DND-41 (cell line): ENCODE measurements around the gene SLC1A3.

ENCODE experiments used
- ATAC-seq: fragments of 200-7000 bp; cut with Tn5 transposase; 3 replicates; pipeline ENCODE4 v1.9.1; 2021; ENCODE audit warnings: low read depth; ENCODE audit not compliant: insufficient read depth
- DNase-seq: peaks from one replicate; pipeline ENCODE4 v3.0.0-alpha.2; 2020
- H2AFZ ChIP-seq: 2 replicates; pipeline ENCODE4 v1.6.0; 2012; ENCODE audit warnings: low read depth, low read length
- H3K27ac ChIP-seq: 2 replicates; pipeline ENCODE4 v1.5.1; 2012; ENCODE audit warnings: low read length, inconsistent platforms
- H3K27me3 ChIP-seq: fragments of 200-600 bp; sonication (generic); 2 replicates; pipeline ENCODE4 v1.6.0; 2012; ENCODE audit warnings: low read length, mild to moderate bottlenecking, inconsistent platforms; ENCODE audit not compliant: insufficient read depth, poor library complexity
- H3K36me3 ChIP-seq: 2 replicates; pipeline ENCODE4 v1.5.1; 2012; ENCODE audit warnings: low read length, inconsistent platforms; ENCODE audit not compliant: insufficient read depth
- H3K4me1 ChIP-seq: 2 replicates; pipeline ENCODE4 v1.5.1; 2012; ENCODE audit warnings: mild to moderate bottlenecking, low read length; ENCODE audit not compliant: insufficient read depth
- H3K4me2 ChIP-seq: 2 replicates; pipeline ENCODE4 v1.6.0; 2012; ENCODE audit warnings: mild to moderate bottlenecking, moderate library complexity, low read length, inconsistent platforms; ENCODE audit not compliant: insufficient read depth
- H3K4me3 ChIP-seq, 2 experiments: fragments of 200-600 bp in 1 of 2; shearing (Covaris generic) in 1 of 2; 2 replicates each; pipeline ENCODE4 v1.5.1; 2012 to 2016; ENCODE audit warnings: inconsistent platforms in 2 of 2, low read length in 2 of 2, mild to moderate bottlenecking in 2 of 2, low read depth in 1 of 2, moderate library complexity in 1 of 2
- H3K79me2 ChIP-seq: 2 replicates; pipeline ENCODE4 v1.6.0; 2012; ENCODE audit warnings: low read length, inconsistent platforms; ENCODE audit not compliant: insufficient read depth
- H3K9ac ChIP-seq: 2 replicates; pipeline ENCODE4 v1.6.0; 2012; ENCODE audit warnings: low read depth, mild to moderate bottlenecking, inconsistent platforms, low read length, moderate library complexity
- H3K9me3 ChIP-seq: 2 replicates; pipeline ENCODE4 v1.5.1; 2012; ENCODE audit warnings: low read length, moderate library complexity, mild to moderate bottlenecking, inconsistent platforms; ENCODE audit not compliant: insufficient read depth, severe bottlenecking
- H4K20me1 ChIP-seq: 2 replicates; pipeline ENCODE4 v1.6.0; 2012; ENCODE audit warnings: low read length; ENCODE audit not compliant: insufficient read depth
- EZH2 ChIP-seq: IDR thresholded peaks from 3 replicates; pipeline ENCODE4 v1.6.1; 2012; ENCODE audit warnings: borderline replicate concordance, low read depth, mild to moderate bottlenecking, moderate library complexity, low read length, inconsistent platforms; ENCODE audit not compliant: severe bottlenecking
- TF ChIP-seq, protein P1 (sequence below): IDR thresholded peaks from 2 replicates; pipeline ENCODE4 v1.5.1; 2012; ENCODE audit warnings: borderline replicate concordance, low read length, moderate library complexity, mild to moderate bottlenecking; ENCODE audit not compliant: poor library complexity, severe bottlenecking; ENCODE audit errors: extremely low read depth

Gene SLC1A3

DNA sequence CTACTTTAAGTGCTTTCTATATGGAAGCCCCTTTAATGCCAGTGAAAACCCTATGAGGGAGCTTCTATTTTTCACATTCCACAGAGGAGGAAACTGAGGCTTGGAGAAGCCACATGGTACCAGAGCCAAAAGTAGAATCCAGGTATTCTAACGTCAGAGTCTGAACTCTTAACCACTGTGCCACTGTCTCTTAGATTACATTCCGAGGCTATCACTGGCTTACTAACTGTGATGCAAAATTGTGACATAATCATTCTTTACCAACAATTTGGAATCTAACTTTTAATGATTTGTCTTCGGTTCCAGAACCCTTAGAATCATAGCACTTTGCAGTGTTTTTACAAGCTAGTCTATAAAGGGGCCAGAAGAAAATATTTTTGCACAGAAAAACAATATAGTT lies 59.2 kb downstream of the SLC1A3 start:
- Histone ChIP-seq H3K36me3 (no peaks in the 10 kb centered on the region), H3K79me2 (no peaks in the 10 kb centered on the region), H4K20me1 (no peaks in the 10 kb centered on the region), H3K9me3 (no peaks in the 10 kb centered on the region), H3K27me3 (peaks cover 5% of the 10 kb centered on the region), H3K9ac (no peak overlapping the region), H3K4me3 (no peak overlapping the region), H3K27ac (no peak overlapping the region), H2AFZ (no peak overlapping the region), H3K4me1 (no peaks in the 10 kb centered on the region), H3K4me2 (no peak overlapping the region)
- DNase-seq (no peak), ATAC-seq (no peak)
- TF ChIP-seq EZH2 = no peak
- TF ChIP-seq, protein P1, sequence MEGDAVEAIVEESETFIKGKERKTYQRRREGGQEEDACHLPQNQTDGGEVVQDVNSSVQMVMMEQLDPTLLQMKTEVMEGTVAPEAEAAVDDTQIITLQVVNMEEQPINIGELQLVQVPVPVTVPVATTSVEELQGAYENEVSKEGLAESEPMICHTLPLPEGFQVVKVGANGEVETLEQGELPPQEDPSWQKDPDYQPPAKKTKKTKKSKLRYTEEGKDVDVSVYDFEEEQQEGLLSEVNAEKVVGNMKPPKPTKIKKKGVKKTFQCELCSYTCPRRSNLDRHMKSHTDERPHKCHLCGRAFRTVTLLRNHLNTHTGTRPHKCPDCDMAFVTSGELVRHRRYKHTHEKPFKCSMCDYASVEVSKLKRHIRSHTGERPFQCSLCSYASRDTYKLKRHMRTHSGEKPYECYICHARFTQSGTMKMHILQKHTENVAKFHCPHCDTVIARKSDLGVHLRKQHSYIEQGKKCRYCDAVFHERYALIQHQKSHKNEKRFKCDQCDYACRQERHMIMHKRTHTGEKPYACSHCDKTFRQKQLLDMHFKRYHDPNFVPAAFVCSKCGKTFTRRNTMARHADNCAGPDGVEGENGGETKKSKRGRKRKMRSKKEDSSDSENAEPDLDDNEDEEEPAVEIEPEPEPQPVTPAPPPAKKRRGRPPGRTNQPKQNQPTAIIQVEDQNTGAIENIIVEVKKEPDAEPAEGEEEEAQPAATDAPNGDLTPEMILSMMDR = no peak

DNA sequence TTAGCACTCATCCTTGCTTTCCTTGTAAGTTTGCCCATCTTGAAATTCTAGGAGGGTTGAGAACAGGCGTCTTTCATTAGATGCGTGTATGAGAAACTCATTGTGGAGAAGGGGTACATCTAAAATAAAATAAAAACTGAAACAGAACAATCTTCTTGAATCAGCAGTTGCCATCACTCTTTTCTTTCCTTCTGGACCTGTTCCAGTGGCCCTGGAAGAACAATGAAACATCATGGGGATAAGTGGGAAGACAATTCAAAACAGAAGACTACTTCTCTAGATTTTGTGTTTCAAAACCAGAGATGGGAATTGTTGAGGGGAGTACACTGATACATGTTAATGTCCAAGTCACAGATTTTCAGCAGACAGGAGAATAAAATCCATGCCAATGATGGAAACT lies 59.9 kb downstream of the SLC1A3 start:
- no peak for TF ChIP-seq EZH2
- TF ChIP-seq, protein P1 = no peak
- H3K36me3 ChIP-seq = no peaks in the 10 kb centered on the region
- H3K9me3 ChIP-seq = no peaks in the 10 kb centered on the region
- H3K27me3 ChIP-seq = peaks cover 11% of the 10 kb centered on the region
- no peak overlapping the region for H2AFZ ChIP-seq
- H3K4me3 ChIP-seq = no peak overlapping the region
- no peak overlapping the region for H3K9ac ChIP-seq
- H3K27ac ChIP-seq = no peak overlapping the region
- DNase-seq = no peak
- no peaks in the 10 kb centered on the region for H3K4me1 ChIP-seq
- no peak for ATAC-seq
- H3K79me2 ChIP-seq = no peaks in the 10 kb centered on the region
- H4K20me1 ChIP-seq = no peaks in the 10 kb centered on the region
- no peak overlapping the region for H3K4me2 ChIP-seq

DNA sequence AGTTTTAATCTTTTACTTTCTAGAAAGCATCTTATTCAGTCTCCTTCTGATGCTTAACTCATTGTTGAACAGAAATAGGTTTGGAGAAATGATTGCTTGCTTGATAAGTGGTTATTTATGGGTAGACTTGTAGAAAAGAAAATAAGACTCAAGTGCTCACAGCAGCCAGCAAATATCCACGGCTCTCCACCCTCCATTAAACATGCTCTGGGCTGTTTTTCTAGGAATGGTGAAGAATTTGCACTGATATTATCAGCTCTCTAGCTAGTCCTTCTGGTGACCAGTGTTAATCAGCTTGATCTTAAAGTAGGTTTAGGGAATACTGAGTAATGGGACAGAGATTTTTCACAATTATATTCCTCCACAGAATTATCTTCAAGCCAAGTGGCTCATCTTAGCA lies 60.6 kb downstream of the SLC1A3 start:
- ATAC-seq (no peak), DNase-seq (no peak)
- Histone ChIP-seq H3K79me2 (no peaks in the 10 kb centered on the region), H3K9ac (no peak overlapping the region), H3K4me2 (no peak overlapping the region), H4K20me1 (no peaks in the 10 kb centered on the region), H3K4me3 (no peak overlapping the region), H3K27me3 (peaks cover 15% of the 10 kb centered on the region), H3K36me3 (no peaks in the 10 kb centered on the region), H3K27ac (no peak overlapping the region), H3K9me3 (no peaks in the 10 kb centered on the region), H2AFZ (no peak overlapping the region), H3K4me1 (no peaks in the 10 kb centered on the region)
- TF ChIP-seq, protein P1 = no peak
- TF ChIP-seq EZH2 = no peak

DNA sequence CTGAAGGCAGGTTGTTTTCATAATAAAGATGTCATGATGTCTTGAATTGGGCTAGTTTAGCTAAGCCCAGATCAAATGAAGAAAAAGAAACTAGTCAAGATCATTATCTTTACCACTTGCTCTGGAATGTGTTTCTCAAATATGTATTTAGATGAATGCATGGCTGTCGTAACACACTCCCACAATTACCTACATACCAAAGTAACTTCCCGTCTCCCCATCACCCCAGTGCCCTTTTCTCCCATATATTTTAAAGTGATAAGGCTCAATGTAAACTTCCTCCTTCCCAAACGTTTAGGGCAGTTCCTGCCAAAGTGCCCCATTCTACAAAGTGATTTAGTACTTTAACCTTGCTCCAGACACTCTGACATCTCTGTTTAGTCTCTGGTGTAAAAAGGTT lies 61.4 kb downstream of the SLC1A3 start:
- DNase-seq (no peak), ATAC-seq (no peak)
- Histone ChIP-seq H4K20me1 (no peaks in the 10 kb centered on the region), H3K36me3 (no peaks in the 10 kb centered on the region), H3K4me3 (no peak overlapping the region), H2AFZ (no peak overlapping the region), H3K27me3 (peaks cover 20% of the 10 kb centered on the region), H3K9me3 (no peaks in the 10 kb centered on the region), H3K4me2 (no peak overlapping the region), H3K79me2 (no peaks in the 10 kb centered on the region), H3K27ac (no peak overlapping the region), H3K9ac (no peak overlapping the region), H3K4me1 (no peaks in the 10 kb centered on the region)
- no peak for TF ChIP-seq EZH2
- TF ChIP-seq, protein P1 = no peak
